GM12892 (cell line): Measurements from ENCODE around the gene MAN1A2.

ENCODE experiments used
- POLR2A ChIP-seq: IDR thresholded peaks from 2 replicates; pipeline ENCODE4 v1.6.1; 2011; ENCODE audit warnings: low read depth, low read length, control low read depth
- TAF1 ChIP-seq: IDR thresholded peaks from 2 replicates; pipeline ENCODE4 v1.6.1; 2011; ENCODE audit warnings: low read depth, mild to moderate bottlenecking, control low read depth, low read length, borderline replicate concordance

- TF ChIP-seq TAF1 (no peak), POLR2A (no peak)
Observed at GRCh38 chr1:117578466-117578865, 211.2 kb downstream of the MAN1A2 start.
